Loucy (cell line): Measurements from ENCODE around the gene ZSCAN21.

Experiments used
- H2AFZ ChIP-seq: fragments of 200-600 bp; sonication (generic); 2 replicates; pipeline ENCODE4 v1.6.0; 2016; ENCODE audit warnings: antibody characterized with exemption, mild to moderate bottlenecking, low read length, moderate library complexity
- H3F3A ChIP-seq: fragments of 200-600 bp; 2 replicates; pipeline ENCODE4 v1.6.0; 2016; ENCODE audit warnings: antibody characterized with exemption, low read depth, mild to moderate bottlenecking
- H3K27me3 ChIP-seq: fragments of 200-600 bp; sonication (generic); 2 replicates; pipeline ENCODE4 v1.6.1; 2014; ENCODE audit warnings: low read length, mild to moderate bottlenecking; ENCODE audit not compliant: insufficient read depth, poor library complexity, severe bottlenecking
- H3K36me3 ChIP-seq: fragments of 200-600 bp; sonication (generic); 2 replicates; pipeline ENCODE4 v1.6.1; 2016; ENCODE audit warnings: low read length; ENCODE audit not compliant: insufficient read depth
- H3K4me1 ChIP-seq: fragments of 200-600 bp; sonication (generic); 2 replicates; pipeline ENCODE4 v1.5.1; 2014; ENCODE audit warnings: low read length, mild to moderate bottlenecking; ENCODE audit not compliant: insufficient read depth, poor library complexity, severe bottlenecking
- H3K4me2 ChIP-seq: fragments of 200-600 bp; sonication (generic); 2 replicates; pipeline ENCODE4 v1.6.0; 2014; ENCODE audit warnings: antibody characterized with exemption, low read length, low read depth, mild to moderate bottlenecking; ENCODE audit not compliant: poor library complexity, severe bottlenecking
- H3K4me3 ChIP-seq: fragments of 200-600 bp; sonication (generic); 2 replicates; pipeline ENCODE4 v1.5.1; 2014; ENCODE audit warnings: low read length, mild to moderate bottlenecking, mixed read lengths; ENCODE audit not compliant: poor library complexity, severe bottlenecking
- H3K79me2 ChIP-seq: fragments of 200-600 bp; sonication (generic); 2 replicates; pipeline ENCODE4 v1.6.1; 2014; ENCODE audit warnings: low read length; ENCODE audit not compliant: insufficient read depth
- H3K9ac ChIP-seq: fragments of 200-600 bp; sonication (generic); 2 replicates; pipeline ENCODE4 v1.6.0; 2014; ENCODE audit warnings: mild to moderate bottlenecking, low read depth, low read length, moderate library complexity; ENCODE audit not compliant: poor library complexity, severe bottlenecking
- H3K9me2 ChIP-seq: fragments of 200-600 bp; sonication (generic); replicated peaks from 2 replicates; pipeline ENCODE4 v1.6.1; 2016; ENCODE audit warnings: low read depth, low read length, mixed read lengths
- H3K9me3 ChIP-seq: fragments of 200-600 bp; sonication (generic); 2 replicates; pipeline ENCODE4 v1.6.1; 2014; ENCODE audit warnings: mild to moderate bottlenecking, antibody characterized with exemption, low read length, low read depth; ENCODE audit not compliant: insufficient read depth
- H4K20me1 ChIP-seq: fragments of 200-600 bp; sonication (generic); 2 replicates; pipeline ENCODE4 v1.6.0; 2014; ENCODE audit warnings: antibody characterized with exemption, low read length, mild to moderate bottlenecking; ENCODE audit not compliant: insufficient read depth, poor library complexity, severe bottlenecking
- CTCF ChIP-seq: fragments of 200-600 bp; sonication (generic); conservative IDR thresholded peaks from 2 replicates; pipeline ENCODE4 v1.5.1; 2014; ENCODE audit warnings: mild to moderate bottlenecking, antibody characterized with exemption, low read length
- EZH2phosphoT487 ChIP-seq: fragments of 200-600 bp; IDR thresholded peaks from 2 replicates; pipeline ENCODE4 v1.6.1; 2018; ENCODE audit warnings: antibody characterized with exemption, mild to moderate bottlenecking, moderate library complexity, borderline replicate concordance

Gene ZSCAN21

GRCh38 chr7:100027197-100027596, 22.4 kb upstream of the ZSCAN21 start:
- Histone ChIP-seq H3K9me3 (no peaks in the 10 kb centered on the region), H3K4me2 (no peak overlapping the region), H3K4me3 (no peak overlapping the region), H3K79me2 (peaks cover 3% of the 10 kb centered on the region; the same call in 1 of the 2 replicates), H2AFZ (no peak overlapping the region), H3K27me3 (no peaks in the 10 kb centered on the region), H3K36me3 (peaks cover 66% of the 10 kb centered on the region; the same call in 1 of the 2 replicates), H3F3A (no peaks in the 10 kb centered on the region), H3K9me2 (no peaks in the 10 kb centered on the region), H3K4me1 (no peaks in the 10 kb centered on the region), H3K9ac (no peak overlapping the region), H4K20me1 (peaks cover 4% of the 10 kb centered on the region)
- TF ChIP-seq CTCF = no peak
- TF ChIP-seq EZH2phosphoT487 = no peak

GRCh38 chr7:100029596-100029995, 20.0 kb upstream of the ZSCAN21 start:
- Histone ChIP-seq H3K4me1 (no peaks in the 10 kb centered on the region), H3K9ac (no peak overlapping the region), H3K9me3 (no peaks in the 10 kb centered on the region), H3F3A (no peaks in the 10 kb centered on the region), H2AFZ (no peak overlapping the region), H3K4me3 (no peak overlapping the region), H3K79me2 (no peaks in the 10 kb centered on the region), H3K27me3 (no peaks in the 10 kb centered on the region), H3K36me3 (peaks cover 65% of the 10 kb centered on the region; the same call in 1 of the 2 replicates), H3K4me2 (no peak overlapping the region), H4K20me1 (no peaks in the 10 kb centered on the region), H3K9me2 (no peaks in the 10 kb centered on the region)
- TF ChIP-seq EZH2phosphoT487 (no peak), CTCF (no peak)

- Histone ChIP-seq H4K20me1 (no peaks in the 10 kb centered on the region), H3F3A (no peaks in the 10 kb centered on the region), H3K4me3 (no peak overlapping the region), H3K36me3 (peaks cover 51% of the 10 kb centered on the region; the same call in 1 of the 2 replicates), H3K9me2 (no peaks in the 10 kb centered on the region), H3K9ac (no peak overlapping the region), H2AFZ (no peak overlapping the region), H3K27me3 (no peaks in the 10 kb centered on the region), H3K79me2 (no peaks in the 10 kb centered on the region), H3K9me3 (no peaks in the 10 kb centered on the region), H3K4me2 (no peak overlapping the region), H3K4me1 (no peaks in the 10 kb centered on the region)
- TF ChIP-seq CTCF (no peak), EZH2phosphoT487 (no peak)
Measured at GRCh38 chr7:100033526-100033925, 16.0 kb upstream of the ZSCAN21 start.
